Endothelial cell (in vitro differentiated cells): ENCODE results near the gene TRIO. TPM values are rescaled to one million over a fixed set of nuclear protein-coding genes. Genes with fewer than 3 reads are reported as not detected.
A peak's percentile ranks its signal among the peaks of the same experiment; 100 is the strongest.

Source experiments
- DNase-seq: peaks from one replicate; pipeline ENCODE4 v3.0.0; 2021; ENCODE audit warnings: low spot score
- H3K27ac Mint-ChIP-seq: one replicate; pipeline ENCODE4 v1.8.0; 2021; ENCODE audit warnings: mixed read lengths, inconsistent platforms; ENCODE audit not compliant: unreplicated experiment
- H3K27me3 Mint-ChIP-seq: one replicate; pipeline ENCODE4 v1.8.0; 2021; ENCODE audit warnings: mild to moderate bottlenecking, moderate library complexity, mixed read lengths, inconsistent platforms; ENCODE audit not compliant: unreplicated experiment
- H3K36me3 Mint-ChIP-seq: one replicate; pipeline ENCODE4 v1.8.0; 2021; ENCODE audit warnings: mild to moderate bottlenecking, low read depth, mixed read lengths, inconsistent platforms; ENCODE audit not compliant: unreplicated experiment
- H3K4me1 Mint-ChIP-seq: one replicate; pipeline ENCODE4 v1.8.0; 2021; ENCODE audit warnings: mild to moderate bottlenecking, mixed read lengths, inconsistent platforms; ENCODE audit not compliant: unreplicated experiment
- H3K4me3 Mint-ChIP-seq: one replicate; pipeline ENCODE4 v1.8.0; 2021; ENCODE audit warnings: mild to moderate bottlenecking, mixed read lengths, inconsistent platforms; ENCODE audit not compliant: unreplicated experiment
- H3K9me3 Mint-ChIP-seq: one replicate; pipeline ENCODE4 v1.8.0; 2021; ENCODE audit warnings: mixed read lengths, inconsistent platforms; ENCODE audit not compliant: unreplicated experiment
- total RNA-seq: library from RNA; stranded (reverse); fragmentation: NEBNext Ultra II Directional; extraction: Animal tissue kit (Norgen Biotek cat#: 25700); gene quantifications from one replicate; pipeline ENCODE4 v1.2.1, GENCODE V29; 2021; ENCODE audit not compliant: unreplicated experiment
- TF ChIP-seq, protein P1 (sequence below): fragments of 200-600 bp; sonication (generic); IDR thresholded peaks from one replicate; pipeline ENCODE4 v1.5.0; 2021; ENCODE audit warnings: antibody characterized with exemption; ENCODE audit not compliant: unreplicated experiment

Gene TRIO
- total RNA-seq, 1 donor from 2014 or later: 229 TPM

DNA sequence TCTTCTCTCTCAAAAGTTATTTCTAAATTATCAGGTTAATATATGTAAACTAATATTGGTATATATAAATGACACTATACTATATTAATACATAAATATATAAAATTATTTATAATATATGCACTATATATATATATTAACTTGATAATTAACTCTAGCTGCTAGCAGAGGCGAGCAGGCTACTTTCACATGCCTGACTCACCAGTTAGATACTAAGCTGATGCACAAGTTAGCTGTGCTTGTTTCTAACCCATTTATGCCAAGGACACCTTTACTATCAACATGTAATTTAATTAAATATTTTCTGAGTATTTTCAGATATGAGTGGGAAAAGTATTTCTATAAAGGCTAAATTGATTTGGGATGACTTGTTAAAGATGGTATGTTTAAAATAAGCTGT, 70.1 kb downstream of the TRIO start:
- Mint-ChIP-seq H3K4me3 (peak overlapping the region; percentile 1), H3K36me3 (no peaks in the 10 kb centered on the region), H3K9me3 (no peaks in the 10 kb centered on the region), H3K27ac (no peak overlapping the region), H3K27me3 (peaks cover 6% of the 10 kb centered on the region), H3K4me1 (peaks cover 52% of the 10 kb centered on the region)
- TF ChIP-seq, protein P1, sequence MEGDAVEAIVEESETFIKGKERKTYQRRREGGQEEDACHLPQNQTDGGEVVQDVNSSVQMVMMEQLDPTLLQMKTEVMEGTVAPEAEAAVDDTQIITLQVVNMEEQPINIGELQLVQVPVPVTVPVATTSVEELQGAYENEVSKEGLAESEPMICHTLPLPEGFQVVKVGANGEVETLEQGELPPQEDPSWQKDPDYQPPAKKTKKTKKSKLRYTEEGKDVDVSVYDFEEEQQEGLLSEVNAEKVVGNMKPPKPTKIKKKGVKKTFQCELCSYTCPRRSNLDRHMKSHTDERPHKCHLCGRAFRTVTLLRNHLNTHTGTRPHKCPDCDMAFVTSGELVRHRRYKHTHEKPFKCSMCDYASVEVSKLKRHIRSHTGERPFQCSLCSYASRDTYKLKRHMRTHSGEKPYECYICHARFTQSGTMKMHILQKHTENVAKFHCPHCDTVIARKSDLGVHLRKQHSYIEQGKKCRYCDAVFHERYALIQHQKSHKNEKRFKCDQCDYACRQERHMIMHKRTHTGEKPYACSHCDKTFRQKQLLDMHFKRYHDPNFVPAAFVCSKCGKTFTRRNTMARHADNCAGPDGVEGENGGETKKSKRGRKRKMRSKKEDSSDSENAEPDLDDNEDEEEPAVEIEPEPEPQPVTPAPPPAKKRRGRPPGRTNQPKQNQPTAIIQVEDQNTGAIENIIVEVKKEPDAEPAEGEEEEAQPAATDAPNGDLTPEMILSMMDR: no peak
- no peak for DNase-seq

DNA sequence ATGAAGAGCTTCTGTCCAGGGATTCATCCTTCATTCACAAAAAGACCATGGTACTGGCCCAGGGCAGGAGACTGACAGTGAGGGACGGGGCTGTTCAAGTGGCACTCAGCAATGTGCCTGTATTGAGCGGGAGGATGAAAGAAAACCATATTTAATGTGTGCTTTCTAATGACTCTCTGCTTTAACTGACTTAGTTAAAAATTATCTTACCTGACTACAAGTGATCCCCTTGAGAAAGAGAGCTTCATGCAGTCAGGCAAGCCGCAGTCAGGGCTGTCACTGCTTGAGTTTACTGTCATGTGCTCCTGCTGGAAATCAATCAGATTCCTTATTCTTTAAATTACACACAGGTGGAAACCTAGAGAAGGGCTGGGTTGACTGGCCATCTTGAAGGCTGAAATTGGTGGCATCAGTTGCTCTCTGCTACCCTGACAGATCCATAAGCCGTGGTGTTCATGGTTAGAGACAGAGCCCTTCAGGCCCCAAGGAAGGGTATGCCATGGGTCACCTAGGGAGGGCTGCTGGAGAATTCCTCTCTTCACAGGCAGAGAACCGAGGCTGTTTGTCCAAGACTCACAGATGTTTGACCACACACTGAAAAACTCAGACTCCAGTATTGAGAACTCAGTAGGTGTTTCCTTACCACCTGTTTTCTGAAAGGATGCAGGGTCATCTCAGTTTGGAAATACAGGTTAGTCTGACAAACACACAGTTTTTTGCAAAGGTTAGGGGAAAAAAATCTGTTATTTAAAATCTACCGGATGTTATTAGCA, 70.9 kb downstream of the TRIO start:
- no peaks in the 10 kb centered on the region for H3K36me3 Mint-ChIP-seq
- peaks cover 6% of the 10 kb centered on the region for H3K27me3 Mint-ChIP-seq
- peak overlapping the region; percentile 8 for H3K27ac Mint-ChIP-seq
- peak overlapping the region; percentile 1 for H3K4me3 Mint-ChIP-seq
- H3K4me1 Mint-ChIP-seq: peaks cover 58% of the 10 kb centered on the region
- DNase-seq: no peak
- TF ChIP-seq, protein P1: no peak
- no peaks in the 10 kb centered on the region for H3K9me3 Mint-ChIP-seq

DNA sequence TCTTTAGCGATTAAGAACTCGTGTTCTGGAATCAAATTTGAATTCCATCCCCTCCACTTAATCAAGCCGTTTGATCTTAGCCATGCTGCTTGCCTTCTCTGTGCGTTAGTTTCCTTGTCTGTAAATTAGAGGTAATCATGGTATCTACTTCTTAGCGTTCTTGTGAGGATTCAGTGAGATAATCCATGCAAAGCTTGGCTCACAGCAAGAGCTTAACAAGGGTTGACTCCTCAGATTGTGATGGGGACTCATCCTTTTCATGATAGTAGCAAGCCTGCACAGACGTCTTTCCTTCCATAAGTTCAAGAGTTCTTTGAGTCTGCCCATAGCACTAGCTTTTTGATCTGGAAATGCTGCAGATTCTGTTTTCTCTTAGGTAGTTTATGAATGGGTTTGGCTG, 72.8 kb downstream of the TRIO start:
- Mint-ChIP-seq H3K4me1 (peaks cover 62% of the 10 kb centered on the region), H3K4me3 (no peak overlapping the region), H3K36me3 (no peaks in the 10 kb centered on the region), H3K27me3 (peaks cover 3% of the 10 kb centered on the region), H3K27ac (no peak overlapping the region), H3K9me3 (no peaks in the 10 kb centered on the region)
- TF ChIP-seq, protein P1: no peak
- DNase-seq: no peak

DNA sequence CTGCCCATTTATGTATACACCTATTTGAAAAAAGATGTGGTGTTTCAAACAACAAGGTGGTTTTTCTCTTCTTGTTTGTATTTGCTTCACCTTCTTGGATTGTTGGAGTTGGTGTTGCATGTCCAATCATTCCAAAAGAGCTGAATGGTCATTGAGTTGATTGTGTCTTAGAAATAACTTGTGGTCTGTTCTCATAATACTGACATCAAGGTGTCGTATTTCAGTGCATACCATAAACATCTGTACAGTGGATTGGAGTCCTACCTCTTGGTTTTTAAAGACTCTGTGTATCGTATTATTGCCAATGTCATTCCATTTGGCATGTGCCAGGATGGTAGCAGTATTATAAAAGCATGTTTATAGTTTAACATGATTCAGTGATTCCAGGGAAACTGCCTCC, 73.2 kb downstream of the TRIO start:
- Mint-ChIP-seq H3K4me3 (no peak overlapping the region), H3K27me3 (peaks cover 3% of the 10 kb centered on the region), H3K4me1 (peaks cover 66% of the 10 kb centered on the region), H3K27ac (no peak overlapping the region), H3K9me3 (no peaks in the 10 kb centered on the region), H3K36me3 (no peaks in the 10 kb centered on the region)
- TF ChIP-seq, protein P1: no peak
- DNase-seq: no peak

DNA sequence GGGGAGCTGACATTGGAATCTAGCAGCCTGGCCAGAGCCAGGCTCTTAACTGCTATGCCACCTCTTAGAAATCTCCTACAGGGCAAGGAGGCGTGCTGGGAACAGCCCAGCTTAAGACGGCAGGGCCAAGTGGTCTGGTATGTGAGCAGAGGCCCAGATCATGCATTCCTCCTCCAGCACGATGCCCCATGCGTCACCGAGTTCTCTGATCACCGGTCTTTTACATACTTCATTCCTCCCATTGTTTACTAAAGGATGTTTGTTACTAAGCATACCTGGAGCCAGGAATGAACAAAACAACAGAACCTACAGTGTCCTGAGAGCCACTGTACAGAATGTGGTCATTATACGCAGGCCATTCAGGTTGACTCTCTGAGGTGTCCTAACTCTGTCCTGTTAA, 73.8 kb downstream of the TRIO start:
- Mint-ChIP-seq H3K36me3 (no peaks in the 10 kb centered on the region), H3K9me3 (no peaks in the 10 kb centered on the region), H3K4me3 (no peak overlapping the region), H3K27me3 (peaks cover 3% of the 10 kb centered on the region), H3K4me1 (peaks cover 71% of the 10 kb centered on the region), H3K27ac (peak overlapping the region; percentile 19)
- DNase-seq: no peak
- TF ChIP-seq, protein P1: no peak
